Erythroblast (primary cell): ENCODE data around the gene DGKH.

Experiments used
- GATA1 ChIP-seq: IDR thresholded peaks from 2 replicates; pipeline ENCODE4 v1.6.1; 2011; ENCODE audit warnings: low read depth, mild to moderate bottlenecking, control low read depth, low read length, moderate library complexity
- POLR2A ChIP-seq: IDR thresholded peaks from 2 replicates; pipeline ENCODE4 v1.6.1; 2011; ENCODE audit warnings: mild to moderate bottlenecking, low read length

- TF ChIP-seq POLR2A (no peak), GATA1 (no peak)
These were observed 88.1 kb downstream of the DGKH start for GRCh38 chr13:42136518-42136917.
